Posterior vena cava (tissue), 2 donors: ENCODE measurements around the gene CACNA1S. TPM values are rescaled to one million over a fixed set of nuclear protein-coding genes. Genes with fewer than 3 reads are reported as not detected.

Source experiments
- DNase-seq: peaks from one replicate; pipeline ENCODE4 v3.0.0-alpha.2; 2020; ENCODE audit warnings: low spot score
- intact Hi-C, 2 donors: fragments of 100-400 bp; cut with DNase I; formaldehyde crosslinking; loops; one replicate each; pipeline versions ENCODE4 v1.14.1 to v1.14.2; 2022 to 2023
- total RNA-seq, 2 donors: library from RNA; stranded (reverse); fragmentation: NEBNext Ultra II Directional; extraction: Animal tissue kit (Norgen Biotek cat#: 25700); gene quantifications; one replicate each; pipeline ENCODE4 v1.2.1, GENCODE V29; 2021
- donor health status: DM: yes; HTN: yes; CAD: no.
- donor health status: DM: yes; HTN: yes; CAD: no.

The CACNA1S gene
- total RNA-seq, 2 donors from 2014 or later: 0.05 to 0.14 TPM

DNA sequence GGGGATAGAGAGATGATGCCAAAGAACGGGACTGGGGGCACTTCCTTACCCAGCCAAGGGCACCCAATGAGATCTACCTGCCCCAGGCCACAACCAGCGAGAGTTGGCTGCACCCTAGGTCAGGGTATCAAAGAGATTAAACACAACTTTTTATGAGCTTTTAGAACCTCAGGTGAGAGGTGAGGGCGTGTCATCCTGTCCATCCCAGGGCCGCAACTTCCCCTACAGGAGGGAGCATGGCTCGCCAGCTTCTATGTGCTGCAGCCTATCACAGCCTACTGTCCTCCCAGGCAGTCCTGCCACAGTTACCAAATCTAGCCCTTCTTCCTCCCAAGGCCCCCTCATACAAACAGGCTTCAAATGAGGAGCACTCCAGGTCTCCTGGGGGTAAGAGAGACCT, 29.2 kb upstream of the CACNA1S start:
- intact Hi-C loops: no loop called here
- DNase-seq: peak; percentile 44

DNA sequence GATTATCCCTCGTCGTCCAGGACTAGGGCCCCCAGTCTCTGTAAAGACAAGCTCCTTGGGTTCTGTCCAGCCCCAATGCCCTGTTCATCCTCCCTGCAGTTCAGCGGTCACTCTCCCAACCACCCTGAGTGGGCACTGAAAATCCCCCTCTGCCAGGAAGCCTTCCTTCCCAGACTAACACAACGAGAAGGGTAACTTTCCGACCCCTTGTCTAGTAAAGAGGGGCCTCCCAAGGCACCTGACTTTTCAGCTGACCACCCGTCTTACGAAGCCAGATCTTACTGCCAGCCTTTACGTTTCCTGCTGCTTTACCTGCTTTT, 28.7 kb upstream of the CACNA1S start:
- peak; percentile 20 for DNase-seq
- intact Hi-C loops: no loop called here

DNA sequence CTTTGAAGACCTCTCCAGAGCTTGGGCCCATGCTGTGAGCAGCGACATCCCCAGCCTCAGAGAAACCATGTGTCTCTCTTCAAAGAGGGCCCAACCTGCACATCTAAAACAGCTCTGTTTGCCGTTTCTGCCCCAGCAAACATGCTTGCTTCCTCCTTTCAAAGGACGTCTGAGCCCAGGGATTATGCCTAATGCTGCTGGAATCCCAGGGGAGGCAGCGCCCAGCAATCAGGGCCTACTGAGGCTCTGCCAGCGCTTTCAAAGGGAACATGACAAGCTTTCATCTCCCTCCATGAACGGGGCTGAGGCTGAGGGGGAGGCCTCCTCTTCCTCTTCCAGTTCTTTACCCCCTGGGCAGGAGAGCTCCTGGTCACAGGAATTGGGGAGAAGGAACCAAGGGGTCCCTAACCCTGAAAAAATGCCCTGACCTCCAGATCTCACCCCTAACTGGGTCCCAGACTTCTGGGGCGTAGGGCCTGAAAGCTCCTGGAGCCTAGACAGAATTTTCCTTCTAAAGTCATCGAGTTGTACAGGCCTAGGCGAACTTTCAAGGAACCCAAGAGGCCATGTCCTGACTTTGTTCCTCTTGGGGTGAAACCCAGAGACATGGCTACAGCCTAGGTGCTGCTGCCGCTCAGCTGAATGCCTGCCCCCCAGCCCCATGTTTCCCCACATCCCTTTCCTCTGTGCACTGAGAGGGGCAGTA, 28.2 kb upstream of the CACNA1S start:
- intact Hi-C loops: no loop called here
- DNase-seq: peak; percentile 43

DNA sequence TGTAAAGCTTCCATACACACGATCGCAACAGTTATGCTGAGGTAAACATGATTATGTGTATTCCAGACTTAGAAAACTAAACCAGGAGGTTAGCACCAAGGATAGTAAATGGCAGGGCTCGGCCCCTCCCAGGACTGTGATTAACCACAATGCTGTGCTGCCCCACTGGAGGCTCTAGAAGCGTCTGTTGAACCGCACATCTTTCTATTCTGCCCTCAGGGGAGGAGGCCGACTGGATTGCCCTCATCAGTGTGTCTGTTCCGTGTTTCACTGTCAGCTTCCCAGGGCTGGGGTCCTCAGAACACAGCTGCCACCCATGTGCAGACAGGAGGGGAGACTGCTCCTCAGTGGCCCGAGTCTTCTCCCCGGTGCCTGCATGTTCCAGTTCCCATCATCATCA, 27.5 kb upstream of the CACNA1S start:
- peak; percentile 55 for DNase-seq
- intact Hi-C loops: no loop called here

DNA sequence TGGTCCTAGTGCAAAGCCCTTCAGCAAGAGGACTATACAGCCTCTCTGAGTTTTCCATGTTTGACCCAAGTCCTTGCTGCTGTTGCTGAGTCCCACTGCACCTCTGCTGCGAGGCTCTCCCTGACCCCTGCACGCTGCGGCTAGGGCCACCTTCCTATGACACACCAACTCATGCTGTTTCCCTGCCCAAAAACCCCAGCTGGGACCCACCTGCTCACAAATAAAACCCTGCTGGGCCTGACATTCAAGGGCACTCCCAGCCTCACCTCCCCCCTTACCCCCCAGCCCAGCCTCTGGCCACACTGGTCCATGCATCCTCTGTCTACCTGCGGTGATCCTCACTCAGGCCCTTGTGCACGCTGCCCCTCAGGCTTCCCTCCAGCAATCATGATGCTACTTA, 27.1 kb upstream of the CACNA1S start:
- DNase-seq: no peak
- intact Hi-C loops: no loop called here

DNA sequence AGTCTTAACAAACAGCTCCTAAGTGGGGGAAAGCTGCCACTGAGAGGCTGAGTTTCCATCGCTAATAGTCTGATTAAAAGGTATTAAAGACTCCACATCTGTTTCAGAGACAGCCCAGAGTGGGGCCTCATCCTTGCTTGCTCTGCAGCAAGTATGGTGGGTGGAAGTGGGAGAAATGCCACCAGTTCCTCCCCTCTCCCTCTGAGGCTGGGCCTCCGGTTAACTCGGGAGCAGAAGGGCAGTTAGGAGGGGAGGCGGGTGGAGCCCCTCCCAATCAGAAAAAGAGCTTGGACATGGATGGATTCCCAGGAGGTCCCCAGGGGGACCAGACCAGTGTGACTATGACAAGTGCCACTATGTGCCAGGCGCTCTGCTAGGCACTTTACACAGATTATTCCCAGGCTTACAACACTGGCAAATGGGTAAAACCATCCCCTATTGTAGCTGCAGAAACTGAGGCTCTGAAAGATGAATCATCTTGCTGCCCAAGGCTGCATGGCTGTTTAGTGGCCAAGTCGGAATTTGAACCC, 26.1 kb upstream of the CACNA1S start:
- peak; percentile 17 for DNase-seq
- intact Hi-C loops: no loop called here

DNA sequence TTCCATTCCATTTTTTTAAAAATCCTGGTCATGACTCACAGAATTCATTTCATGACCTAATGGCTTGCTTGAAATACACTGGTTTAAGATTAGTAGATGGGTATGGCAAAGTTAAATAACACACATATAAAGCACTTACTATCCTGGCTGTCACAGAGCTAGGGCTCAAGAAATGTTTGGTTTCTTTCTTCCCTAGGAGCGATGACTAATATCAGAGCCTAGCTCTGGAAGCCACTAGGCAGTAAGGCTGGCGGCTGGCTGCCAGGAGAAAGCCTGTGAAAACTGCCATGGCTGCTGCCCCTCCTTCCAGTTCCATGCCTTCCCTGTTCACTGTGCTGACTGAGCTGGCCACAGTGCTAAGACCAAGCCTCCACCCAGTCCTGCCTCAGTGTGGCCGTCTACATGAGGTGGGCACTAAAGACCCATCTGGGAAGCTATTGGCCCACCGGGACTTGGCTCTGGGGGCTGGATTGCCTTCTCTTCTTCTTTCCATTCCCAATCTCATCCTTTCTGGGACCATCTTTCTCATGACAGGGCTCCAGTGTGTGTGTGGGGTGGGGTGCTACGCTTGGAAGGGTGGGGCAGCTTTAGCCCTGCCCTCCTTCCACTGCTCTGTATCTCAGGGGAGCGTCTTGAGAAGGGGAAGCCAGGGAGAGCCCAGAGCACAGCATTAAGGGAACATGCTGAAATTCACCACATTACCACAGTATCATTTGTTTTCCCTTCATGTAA, 25.5 kb upstream of the CACNA1S start:
- intact Hi-C loops: no loop called here
- DNase-seq: peak; percentile 92

DNA sequence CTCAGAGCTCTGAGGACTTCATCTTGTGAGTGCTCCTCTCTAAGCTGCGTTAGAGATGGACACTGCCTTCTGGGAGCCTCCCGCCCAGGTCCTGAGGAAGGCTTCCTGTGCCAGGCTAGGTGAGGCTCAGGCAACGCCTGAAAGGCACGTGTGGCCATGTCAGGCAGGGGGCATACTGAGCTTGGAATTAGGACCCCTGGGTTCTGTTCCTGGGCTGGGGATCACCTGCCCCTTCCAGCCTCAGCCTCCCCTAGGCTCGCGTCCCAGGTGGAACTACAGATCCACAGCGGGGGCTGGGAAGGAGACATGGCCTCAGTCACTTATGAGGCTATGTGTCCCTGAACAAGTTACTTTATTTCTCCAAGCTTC, 24.8 kb upstream of the CACNA1S start:
- intact Hi-C loops: no loop called here
- peak; percentile 70 for DNase-seq

DNA sequence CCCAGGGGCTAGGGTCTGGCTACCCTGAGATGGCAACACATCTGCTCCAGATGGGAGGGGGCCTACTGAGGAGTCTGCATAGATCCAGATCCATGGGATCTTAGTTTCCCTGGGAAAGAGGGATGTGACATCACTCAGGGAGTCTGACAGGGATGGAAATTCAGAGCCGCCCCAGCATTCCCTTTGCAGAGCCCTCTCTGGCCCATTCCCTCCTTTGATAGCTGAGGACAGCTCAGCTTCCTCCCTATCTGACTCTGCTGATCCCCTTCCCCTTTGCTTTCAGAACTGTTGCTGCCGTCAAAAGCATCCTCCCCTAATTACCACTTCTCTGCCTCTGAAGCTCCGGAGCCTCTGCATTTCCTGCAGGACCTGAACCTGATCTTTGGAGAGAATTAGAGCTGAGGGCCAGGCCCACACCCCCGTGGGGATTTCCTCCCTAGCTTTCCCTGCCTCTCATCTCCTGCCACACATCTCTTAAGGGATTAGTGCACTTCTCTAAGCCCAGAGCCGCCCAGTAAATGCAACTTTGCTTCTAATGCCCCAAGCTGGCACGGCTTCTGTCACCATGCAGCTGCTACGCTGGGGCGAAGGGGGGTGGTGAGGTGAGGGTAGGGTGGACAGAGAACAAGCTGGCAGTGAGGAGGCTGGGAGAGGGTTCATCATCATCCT, 24.3 kb upstream of the CACNA1S start:
- intact Hi-C loops: no loop called here
- DNase-seq: no peak

DNA sequence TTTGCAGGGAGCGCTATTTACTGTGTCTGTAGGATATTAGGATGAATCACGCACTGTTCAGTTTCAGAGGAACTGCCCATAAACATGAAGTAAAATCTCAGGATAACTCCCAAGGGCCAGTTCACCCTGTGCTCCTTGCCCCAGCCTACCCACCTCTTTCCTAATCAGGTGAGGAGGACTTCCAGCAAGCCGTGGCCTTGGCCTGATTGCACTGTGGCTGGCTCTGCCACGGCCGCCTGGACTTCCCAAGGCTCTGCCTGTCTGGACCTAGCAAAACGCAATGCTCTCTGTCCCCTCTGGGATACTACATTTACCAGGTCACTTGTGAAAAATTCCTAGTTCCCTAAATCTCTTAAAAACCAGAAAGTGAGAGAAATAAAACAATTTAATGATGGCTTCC, 22.2 kb upstream of the CACNA1S start:
- intact Hi-C loops: no loop called here
- no peak for DNase-seq

DNA sequence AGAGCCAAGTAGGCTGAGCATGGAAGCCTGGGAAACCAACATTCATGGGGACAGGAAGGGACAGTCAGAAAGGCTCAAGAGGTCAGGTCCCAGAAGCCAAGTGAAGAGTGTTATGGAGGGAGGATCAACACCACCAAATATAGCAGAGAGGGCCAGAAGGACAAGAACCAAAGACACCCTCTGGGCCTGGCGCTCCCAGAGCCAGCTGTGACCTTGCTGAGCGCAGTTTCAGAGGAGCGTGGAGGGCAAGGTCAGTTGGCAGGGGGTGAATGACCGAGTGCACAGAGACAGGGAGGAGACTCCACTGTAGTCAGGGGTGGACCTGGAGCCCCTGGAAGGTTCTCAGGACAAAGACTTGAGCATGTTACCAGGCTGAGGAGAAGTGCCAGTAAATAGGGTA, 19.2 kb upstream of the CACNA1S start:
- intact Hi-C loops: no loop called here
- DNase-seq: no peak

DNA sequence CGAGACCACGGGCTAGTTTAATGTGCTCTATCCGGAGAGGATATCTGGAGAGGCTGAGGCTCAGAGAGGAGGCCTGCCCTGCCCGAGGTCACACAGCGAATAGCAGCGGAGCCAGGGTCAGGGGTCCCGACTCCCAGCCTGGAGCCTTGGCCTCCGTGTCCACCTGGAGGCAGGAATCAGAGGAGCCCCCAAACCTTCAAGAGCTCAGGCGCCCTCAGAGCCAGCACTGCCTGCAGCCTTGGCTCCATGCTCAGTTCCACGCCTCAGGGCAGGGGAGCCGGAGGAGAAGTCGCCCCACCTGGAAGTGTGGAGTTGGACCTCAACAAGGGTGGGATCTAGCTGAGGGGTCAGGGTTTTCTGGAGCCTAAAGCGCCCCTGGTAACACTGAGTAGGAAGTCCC, 16.7 kb upstream of the CACNA1S start:
- intact Hi-C loops: loop anchor here in 1 of 2 donors (5.0 kb wide), 1 partner anchor 303 kb away; no protein-coding TSS in a partner anchor

DNA sequence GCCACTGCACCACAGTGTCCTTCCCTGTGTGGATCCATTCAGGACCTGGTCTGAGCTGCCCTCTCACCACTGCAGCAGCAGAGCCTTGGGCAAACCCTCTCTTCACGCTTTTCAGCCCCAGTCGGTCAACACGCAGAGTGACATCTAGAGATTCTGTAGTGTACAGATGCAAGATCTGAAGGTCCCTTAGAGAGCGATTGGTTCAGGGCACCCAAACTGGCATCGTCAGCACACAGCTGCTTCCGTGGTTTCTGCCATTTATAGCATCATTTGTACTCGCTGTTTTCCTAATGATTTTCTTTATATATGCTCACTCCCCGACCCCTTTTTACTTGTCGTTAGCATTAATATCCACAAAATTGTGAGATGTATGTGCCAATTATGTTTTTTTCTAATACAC, 16.2 kb upstream of the CACNA1S start:
- intact Hi-C loops: loop anchor here in 1 of 2 donors (5.0 kb wide), 1 partner anchor 304 kb away; no protein-coding TSS in a partner anchor
- DNase-seq: no peak

More for the DNA sequence above, 16.7 kb upstream of the CACNA1S start:
- no peak for DNase-seq

DNA sequence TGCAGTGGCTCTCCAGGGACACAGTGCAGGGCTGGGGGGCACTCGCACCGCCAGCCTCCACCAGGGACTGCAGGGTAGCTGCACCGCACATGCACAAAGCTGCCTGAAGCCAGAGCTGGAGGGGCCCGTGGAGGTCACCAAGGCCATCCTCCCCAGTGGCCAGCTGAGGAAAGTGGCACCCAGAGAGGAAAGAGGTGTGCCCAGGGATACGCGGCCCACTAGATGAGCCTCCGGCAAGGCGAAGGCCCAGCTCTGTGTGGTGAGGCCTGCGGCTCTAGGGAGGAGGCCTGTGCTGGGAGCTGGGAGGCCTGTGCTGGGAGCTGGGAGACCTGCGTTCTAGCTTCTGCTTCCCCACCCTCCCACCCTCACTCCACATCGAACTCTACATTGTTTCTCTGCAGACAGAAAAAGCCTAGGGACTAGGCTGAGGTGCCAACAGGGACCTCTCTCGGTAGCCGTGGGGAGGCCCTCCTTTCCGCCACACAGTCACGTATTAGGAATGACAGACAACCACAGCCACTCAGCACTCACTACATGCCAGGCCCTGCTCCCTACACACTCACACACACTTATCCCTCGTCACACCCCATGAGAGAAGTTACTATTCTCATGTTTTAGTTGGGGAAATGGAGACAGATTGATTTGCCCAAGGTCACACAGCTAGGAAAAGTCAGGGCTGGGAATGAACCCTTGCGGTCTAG, 15.7 kb upstream of the CACNA1S start:
- DNase-seq: no peak
- intact Hi-C loops: loop anchor here in 1 of 2 donors (5.0 kb wide), 1 partner anchor 304 kb away; no protein-coding TSS in a partner anchor

DNA sequence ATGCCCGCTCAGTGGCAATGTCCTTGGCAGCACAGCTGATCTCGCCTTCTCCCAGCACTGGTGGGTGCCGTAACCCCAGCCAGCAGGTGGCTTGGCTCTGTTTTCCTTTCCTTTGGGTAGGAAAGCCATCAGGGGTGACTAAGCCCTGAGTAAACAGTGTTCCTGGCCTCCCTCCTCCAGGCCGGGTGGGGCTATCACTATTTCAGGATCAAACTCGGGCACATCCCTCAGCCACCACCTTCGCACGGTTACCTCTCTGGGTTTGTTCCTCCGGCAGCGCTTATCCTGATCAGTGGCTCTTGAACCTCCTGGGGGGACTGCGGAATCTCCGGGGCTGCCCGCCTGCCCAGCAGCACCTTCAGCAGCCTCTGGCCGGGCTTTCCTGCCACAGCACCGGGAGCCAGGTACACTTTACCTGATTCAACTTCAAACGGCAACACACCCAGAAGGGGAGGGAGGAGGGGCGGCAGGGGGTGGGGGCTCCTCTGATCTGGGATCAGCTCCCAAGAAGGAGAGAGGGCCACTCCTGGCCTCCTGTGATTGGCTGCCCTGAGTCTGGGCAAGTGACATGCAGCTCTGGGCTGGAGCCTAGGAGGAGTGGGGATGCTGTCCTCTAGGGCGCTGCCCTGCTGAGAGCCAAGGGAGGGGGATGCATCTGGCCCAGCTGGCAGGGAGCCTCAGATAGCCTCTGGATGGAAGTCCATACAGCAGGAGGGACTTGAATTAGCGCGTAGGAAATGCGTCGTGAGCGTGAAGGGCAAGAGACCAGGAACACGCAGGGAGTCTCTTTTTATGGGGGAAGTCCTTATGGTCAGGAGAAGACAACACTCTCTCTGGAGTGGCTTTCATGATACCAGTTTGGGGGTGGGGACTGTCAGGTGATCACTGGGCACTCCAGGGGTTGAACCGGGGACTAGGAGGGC, 14.9 kb upstream of the CACNA1S start, which contains the start of gene ASCL5:
Gene ASCL5, minus strand, starts transcription at position 353 of the 923 bp plus-strand sequence. CDS start 11,812 bp downstream, outside the sequence.
- DNase-seq: no peak
- intact Hi-C loops: loop anchor here in 1 of 2 donors (5.0 kb wide), 1 partner anchor 305 kb away; no protein-coding TSS in a partner anchor

DNA sequence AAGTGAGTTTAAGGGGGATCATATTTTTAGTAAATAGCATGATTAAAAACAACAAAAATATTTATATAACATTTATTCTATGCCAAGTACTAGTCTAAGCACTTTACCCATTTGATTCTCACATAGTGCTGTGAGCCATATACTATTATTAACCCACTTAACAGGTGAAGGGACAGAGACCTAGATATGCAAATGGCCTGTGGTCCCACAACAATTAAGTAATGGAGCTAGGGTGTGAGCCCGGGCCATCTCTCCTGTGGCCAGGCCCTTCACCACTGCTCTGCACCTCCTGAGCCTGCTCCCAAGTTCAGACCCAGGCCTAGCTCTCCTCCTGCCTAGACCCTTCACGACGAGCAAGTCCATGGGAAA, 14.2 kb upstream of the CACNA1S start:
- no peak for DNase-seq
- intact Hi-C loops: loop anchor here in 1 of 2 donors (5.0 kb wide), 1 partner anchor 306 kb away; no protein-coding TSS in a partner anchor

DNA sequence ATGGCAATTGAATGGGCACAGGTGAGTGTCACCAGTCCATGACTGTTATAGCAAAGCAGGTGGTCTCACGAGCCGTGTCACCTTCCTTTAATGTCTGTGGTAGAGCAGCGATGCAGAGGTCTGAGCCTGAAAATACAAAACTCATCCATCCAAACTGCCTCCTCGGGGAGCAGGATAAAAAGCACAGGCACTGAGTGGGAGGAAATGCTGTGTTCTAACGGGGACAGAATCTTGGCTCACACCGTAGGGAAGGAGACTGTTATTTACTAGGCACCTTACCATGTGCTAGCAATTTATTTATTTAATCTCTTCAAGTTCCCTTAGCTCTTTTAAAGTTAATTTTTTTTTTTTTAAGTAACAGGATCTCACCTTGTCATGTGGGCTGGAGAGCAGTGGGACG, 13.6 kb upstream of the CACNA1S start:
- DNase-seq: no peak
- intact Hi-C loops: loop anchor here in 1 of 2 donors (5.0 kb wide), 1 partner anchor 307 kb away; no protein-coding TSS in a partner anchor

DNA sequence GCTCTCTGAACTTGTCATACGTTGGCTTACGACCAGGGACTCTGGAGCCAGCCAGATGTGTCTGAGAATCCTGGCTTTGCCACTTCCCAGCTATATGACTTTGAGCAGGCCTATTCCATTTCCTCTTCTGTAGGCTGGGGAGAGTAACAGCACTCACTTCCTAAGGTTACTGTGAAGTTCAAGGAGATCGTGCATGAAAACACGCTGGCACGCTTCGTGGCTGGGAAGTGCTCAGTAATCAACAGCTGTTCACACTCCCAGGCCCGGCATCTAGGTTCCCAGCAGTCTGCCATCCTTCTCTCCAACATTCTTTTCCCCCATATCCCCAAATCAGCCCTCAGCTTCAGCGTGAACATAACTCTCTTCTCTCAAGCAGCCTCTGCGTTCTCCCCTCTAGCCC, 12.8 kb upstream of the CACNA1S start:
- intact Hi-C loops: loop anchor here in 1 of 2 donors (5.0 kb wide), 1 partner anchor 307 kb away; no protein-coding TSS in a partner anchor
- no peak for DNase-seq
